Colonic mucosa (tissue), 4 donors: ENCODE data around the gene IL10RB. TPM values are rescaled to one million over a fixed set of nuclear protein-coding genes. Genes with fewer than 3 reads are reported as not detected.

Experiments
- DNase-seq: peaks from one replicate; pipeline ENCODE4 v3.0.0-alpha.2; 2020
- H3K27ac ChIP-seq: fragments of 200-600 bp; one replicate; pipeline ENCODE4 v1.8.0; 2021
- H3K27me3 ChIP-seq: fragments of 200-600 bp; one replicate; pipeline ENCODE4 v1.8.0; 2021
- H3K36me3 ChIP-seq: fragments of 200-600 bp; one replicate; pipeline ENCODE4 v1.8.0; 2021
- H3K4me1 ChIP-seq: fragments of 200-600 bp; one replicate; pipeline ENCODE4 v1.8.0; 2021; ENCODE audit warnings: mild to moderate bottlenecking
- H3K4me3 ChIP-seq: fragments of 200-600 bp; one replicate; pipeline ENCODE4 v1.8.0; 2021
- H3K9ac ChIP-seq, 2 donors: one replicate each; pipeline ENCODE4 v1.7.0; 2013; ENCODE audit warnings: control low read depth in 2 of 2, low read depth in 2 of 2, low read length in 2 of 2
- H3K9me3 ChIP-seq: fragments of 200-600 bp; one replicate; pipeline ENCODE4 v1.8.0; 2021
- CTCF ChIP-seq: fragments of 200-600 bp; IDR thresholded peaks from one replicate; pipeline ENCODE4 v1.8.0; 2022; ENCODE audit warnings: antibody characterized with exemption, mild to moderate bottlenecking
- intact Hi-C: fragments of 100-400 bp; cut with DNase I; formaldehyde crosslinking; loops from one replicate; pipeline ENCODE4 v1.14.1; 2022
- total RNA-seq, 2 donors: library from RNA; stranded (reverse); fragmentation: NEBNext Ultra II Directional in 1 of 2; extraction: Animal tissue kit (Norgen Biotek cat#: 25700) in 1 of 2; gene quantifications; one replicate each; pipeline ENCODE4 v1.2.1, GENCODE V29; 2021
- donor health status: healthy.
- donor health status: DM: no; HTN: no; CAD: no.
- donor health status: DM: no; HTN: no; CAD: no.

The IL10RB gene
- total RNA-seq, 2 donors from 2014 or later, result 48.0 to 86.3 TPM

GRCh38 chr21:33325222-33326067, 59.3 kb downstream of the IL10RB start:
- intact Hi-C loops, result no loop called here
- peaks cover 8% of the 10 kb centered on the region for H3K4me1 ChIP-seq
- peak overlapping the region; percentile 100 for H3K27ac ChIP-seq
- no peak for TF ChIP-seq CTCF
- H3K9me3 ChIP-seq, result no peaks in the 10 kb centered on the region
- H3K9ac ChIP-seq, result peak overlapping the region; percentile 94 to 100
- H3K36me3 ChIP-seq, result no peaks in the 10 kb centered on the region
- H3K4me3 ChIP-seq, result peak overlapping the region; percentile 90
- peak; percentile 82 for DNase-seq
- H3K27me3 ChIP-seq, result no peaks in the 10 kb centered on the region

- no peak overlapping the region for H3K4me3 ChIP-seq
- no peaks in the 10 kb centered on the region for H3K27me3 ChIP-seq
- no peak overlapping the region for H3K27ac ChIP-seq
- H3K9ac ChIP-seq, result no peak overlapping the region
- H3K9me3 ChIP-seq, result no peaks in the 10 kb centered on the region
- no peaks in the 10 kb centered on the region for H3K36me3 ChIP-seq
- intact Hi-C loops, result no loop called here
- no peak for DNase-seq
- H3K4me1 ChIP-seq, result peaks cover 8% of the 10 kb centered on the region
- no peak for TF ChIP-seq CTCF
Measured at GRCh38 chr21:33327326-33327725, 61.2 kb downstream of the IL10RB start.

- intact Hi-C loops, result no loop called here
- no peak overlapping the region for H3K9ac ChIP-seq
Measured at GRCh38 chr21:33327792-33328433, 61.7 kb downstream of the IL10RB start.

GRCh38 chr21:33330726-33331125, 64.6 kb downstream of the IL10RB start:
- Histone ChIP-seq H3K27ac (no peak overlapping the region), H3K4me1 (peaks cover 8% of the 10 kb centered on the region), H3K4me3 (no peak overlapping the region), H3K9ac (no peak overlapping the region), H3K36me3 (no peaks in the 10 kb centered on the region), H3K27me3 (no peaks in the 10 kb centered on the region), H3K9me3 (no peaks in the 10 kb centered on the region)
- TF ChIP-seq CTCF, result no peak
- DNase-seq, result no peak
- intact Hi-C loops, result no loop called here

More at GRCh38 chr21:33327792-33328433, 61.7 kb downstream of the IL10RB start:
- no peak for TF ChIP-seq CTCF
- H3K27ac ChIP-seq, result no peak overlapping the region
- peaks cover 8% of the 10 kb centered on the region for H3K4me1 ChIP-seq
- no peak overlapping the region for H3K4me3 ChIP-seq
- DNase-seq, result no peak
- no peaks in the 10 kb centered on the region for H3K9me3 ChIP-seq
- H3K27me3 ChIP-seq, result no peaks in the 10 kb centered on the region
- H3K36me3 ChIP-seq, result no peaks in the 10 kb centered on the region

GRCh38 chr21:33332143-33332542, 66.0 kb downstream of the IL10RB start:
- no peak for DNase-seq
- H3K9me3 ChIP-seq, result no peaks in the 10 kb centered on the region
- TF ChIP-seq CTCF, result no peak
- H3K27ac ChIP-seq, result no peak overlapping the region
- no peak overlapping the region for H3K9ac ChIP-seq
- no peaks in the 10 kb centered on the region for H3K27me3 ChIP-seq
- no peaks in the 10 kb centered on the region for H3K4me1 ChIP-seq
- no peak overlapping the region for H3K4me3 ChIP-seq
- no peaks in the 10 kb centered on the region for H3K36me3 ChIP-seq
- intact Hi-C loops, result no loop called here
